Measurements from ENCODE around the gene ZNF574.

DNA sequence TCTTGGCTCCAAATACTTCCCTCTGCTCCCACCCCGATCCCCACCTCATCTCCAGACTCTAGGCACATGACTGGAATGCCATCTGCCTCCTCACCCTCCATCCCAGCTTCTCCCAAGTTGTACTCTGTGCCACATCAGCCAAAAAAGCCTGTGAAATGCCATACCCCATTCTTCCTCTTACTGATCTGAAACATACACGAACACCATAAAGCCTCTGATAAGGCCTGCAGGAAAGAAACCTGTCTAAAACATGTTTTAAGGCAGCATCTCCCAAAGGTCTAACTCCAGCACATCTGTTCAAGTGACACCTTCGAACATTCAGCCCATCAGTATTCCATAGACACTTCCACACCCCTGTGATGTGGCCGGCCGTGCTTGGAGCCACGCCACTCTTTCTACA, 11.5 kb upstream of the ZNF574 start:
- TF ChIP-seq, protein P1, sequence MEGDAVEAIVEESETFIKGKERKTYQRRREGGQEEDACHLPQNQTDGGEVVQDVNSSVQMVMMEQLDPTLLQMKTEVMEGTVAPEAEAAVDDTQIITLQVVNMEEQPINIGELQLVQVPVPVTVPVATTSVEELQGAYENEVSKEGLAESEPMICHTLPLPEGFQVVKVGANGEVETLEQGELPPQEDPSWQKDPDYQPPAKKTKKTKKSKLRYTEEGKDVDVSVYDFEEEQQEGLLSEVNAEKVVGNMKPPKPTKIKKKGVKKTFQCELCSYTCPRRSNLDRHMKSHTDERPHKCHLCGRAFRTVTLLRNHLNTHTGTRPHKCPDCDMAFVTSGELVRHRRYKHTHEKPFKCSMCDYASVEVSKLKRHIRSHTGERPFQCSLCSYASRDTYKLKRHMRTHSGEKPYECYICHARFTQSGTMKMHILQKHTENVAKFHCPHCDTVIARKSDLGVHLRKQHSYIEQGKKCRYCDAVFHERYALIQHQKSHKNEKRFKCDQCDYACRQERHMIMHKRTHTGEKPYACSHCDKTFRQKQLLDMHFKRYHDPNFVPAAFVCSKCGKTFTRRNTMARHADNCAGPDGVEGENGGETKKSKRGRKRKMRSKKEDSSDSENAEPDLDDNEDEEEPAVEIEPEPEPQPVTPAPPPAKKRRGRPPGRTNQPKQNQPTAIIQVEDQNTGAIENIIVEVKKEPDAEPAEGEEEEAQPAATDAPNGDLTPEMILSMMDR (conservative IDR thresholded peaks at IDR 0.05; ENCODE audit: low read depth in 2 of 2), result no peak
- TF ChIP-seq POLR2AphosphoS5 (IDR thresholded peaks at IDR 0.05; ENCODE audit: low read depth), result no peak
- TF ChIP-seq EZH2 (IDR thresholded peaks at IDR 0.05; ENCODE audit: low read depth, unreplicated experiment), result no peak
- no peak for TF ChIP-seq ZNF331 (CRISPR knock-in tag; IDR thresholded peaks at IDR 0.05; ENCODE audit: low read depth)
- TF ChIP-seq CREB1 (CRISPR knock-in tag; IDR thresholded peaks at IDR 0.05; ENCODE audit: low read depth), result no peak
- TF ChIP-seq, protein P2, sequence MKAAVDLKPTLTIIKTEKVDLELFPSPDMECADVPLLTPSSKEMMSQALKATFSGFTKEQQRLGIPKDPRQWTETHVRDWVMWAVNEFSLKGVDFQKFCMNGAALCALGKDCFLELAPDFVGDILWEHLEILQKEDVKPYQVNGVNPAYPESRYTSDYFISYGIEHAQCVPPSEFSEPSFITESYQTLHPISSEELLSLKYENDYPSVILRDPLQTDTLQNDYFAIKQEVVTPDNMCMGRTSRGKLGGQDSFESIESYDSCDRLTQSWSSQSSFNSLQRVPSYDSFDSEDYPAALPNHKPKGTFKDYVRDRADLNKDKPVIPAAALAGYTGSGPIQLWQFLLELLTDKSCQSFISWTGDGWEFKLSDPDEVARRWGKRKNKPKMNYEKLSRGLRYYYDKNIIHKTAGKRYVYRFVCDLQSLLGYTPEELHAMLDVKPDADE (IDR thresholded peaks at IDR 0.05), result no peak
